ENCODE measurements around the gene SNRPD1.

DNA sequence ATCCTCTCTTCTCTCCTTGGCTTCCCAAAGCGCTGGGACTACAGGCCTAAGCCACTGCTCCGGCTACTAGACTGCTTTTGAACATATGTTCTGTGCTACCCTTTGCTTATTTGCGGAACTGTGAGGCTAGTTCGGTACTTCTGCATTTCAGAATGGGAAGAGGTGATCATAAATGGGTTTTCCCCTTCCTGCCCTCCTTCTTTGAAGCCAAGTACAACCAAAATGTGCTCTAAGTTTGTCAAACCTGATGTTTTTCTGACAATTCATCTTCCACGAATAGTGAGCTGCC lies 9.9 kb upstream of the SNRPD1 start:
- TF ChIP-seq, protein P1, sequence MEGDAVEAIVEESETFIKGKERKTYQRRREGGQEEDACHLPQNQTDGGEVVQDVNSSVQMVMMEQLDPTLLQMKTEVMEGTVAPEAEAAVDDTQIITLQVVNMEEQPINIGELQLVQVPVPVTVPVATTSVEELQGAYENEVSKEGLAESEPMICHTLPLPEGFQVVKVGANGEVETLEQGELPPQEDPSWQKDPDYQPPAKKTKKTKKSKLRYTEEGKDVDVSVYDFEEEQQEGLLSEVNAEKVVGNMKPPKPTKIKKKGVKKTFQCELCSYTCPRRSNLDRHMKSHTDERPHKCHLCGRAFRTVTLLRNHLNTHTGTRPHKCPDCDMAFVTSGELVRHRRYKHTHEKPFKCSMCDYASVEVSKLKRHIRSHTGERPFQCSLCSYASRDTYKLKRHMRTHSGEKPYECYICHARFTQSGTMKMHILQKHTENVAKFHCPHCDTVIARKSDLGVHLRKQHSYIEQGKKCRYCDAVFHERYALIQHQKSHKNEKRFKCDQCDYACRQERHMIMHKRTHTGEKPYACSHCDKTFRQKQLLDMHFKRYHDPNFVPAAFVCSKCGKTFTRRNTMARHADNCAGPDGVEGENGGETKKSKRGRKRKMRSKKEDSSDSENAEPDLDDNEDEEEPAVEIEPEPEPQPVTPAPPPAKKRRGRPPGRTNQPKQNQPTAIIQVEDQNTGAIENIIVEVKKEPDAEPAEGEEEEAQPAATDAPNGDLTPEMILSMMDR (IDR thresholded peaks at IDR 0.05 in 2 of 3, conservative IDR thresholded peaks at IDR 0.05 in 1 of 3; ENCODE audit: borderline replicate concordance in 1 of 3, insufficient read depth in 1 of 3, low read depth in 2 of 3, low read length in 2 of 3) = no peak
- no peak for TF ChIP-seq POLR2A (IDR thresholded peaks at IDR 0.05; ENCODE audit: borderline replicate concordance, extremely low read depth, insufficient read depth, insufficient read length)

Data from HCT116 (cell line).